ENCODE data around the gene PIM1.
"Not testable (repeated sequence)": the region's sequence is repeated elsewhere in the genome, so short reads cannot be mapped to it uniquely, and the experiment has no call there.

The PIM1 gene

DNA sequence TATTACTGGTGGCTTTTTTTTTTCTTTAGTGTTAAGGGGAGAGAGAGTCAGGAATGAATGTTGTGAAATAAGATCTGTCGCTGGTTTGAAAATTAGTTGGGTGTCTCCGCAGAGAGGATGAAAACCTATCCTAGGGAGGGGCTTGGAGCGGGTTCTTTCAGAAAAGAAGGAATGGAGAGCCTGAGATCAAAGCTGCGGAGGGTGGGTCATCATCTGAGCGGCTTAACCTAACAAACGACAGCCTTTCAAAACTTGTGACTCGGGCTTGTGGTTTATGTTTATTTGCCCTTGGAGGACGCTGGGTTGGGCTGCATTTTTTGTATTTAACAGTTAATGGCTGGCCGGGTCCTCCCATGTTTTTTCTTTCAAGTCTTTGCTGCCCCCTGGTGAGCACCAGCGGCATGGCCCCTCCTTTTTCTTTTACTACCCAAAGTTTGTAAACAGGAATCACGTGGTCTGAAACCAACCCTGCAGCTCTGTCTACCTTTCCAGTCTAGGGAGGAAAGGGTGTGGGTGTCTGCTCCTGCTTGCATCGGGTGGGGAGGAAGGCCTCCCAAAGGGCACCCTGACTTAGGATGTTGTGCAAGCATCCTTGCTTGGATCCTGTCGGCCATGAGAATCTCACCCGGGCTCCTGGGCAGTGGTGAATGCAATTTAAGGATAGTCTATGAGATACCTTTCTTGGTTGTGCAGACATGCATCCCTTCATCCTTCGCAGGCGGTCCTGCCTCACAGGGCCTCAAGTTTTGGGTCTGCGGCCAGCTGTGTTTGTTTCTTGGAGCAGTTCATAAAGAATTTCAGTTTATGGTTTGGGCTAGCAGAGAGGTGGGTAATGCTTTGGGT lies 2.2 kb downstream of the PIM1 start:
- peak; percentile 93 for DNase-seq

DNA sequence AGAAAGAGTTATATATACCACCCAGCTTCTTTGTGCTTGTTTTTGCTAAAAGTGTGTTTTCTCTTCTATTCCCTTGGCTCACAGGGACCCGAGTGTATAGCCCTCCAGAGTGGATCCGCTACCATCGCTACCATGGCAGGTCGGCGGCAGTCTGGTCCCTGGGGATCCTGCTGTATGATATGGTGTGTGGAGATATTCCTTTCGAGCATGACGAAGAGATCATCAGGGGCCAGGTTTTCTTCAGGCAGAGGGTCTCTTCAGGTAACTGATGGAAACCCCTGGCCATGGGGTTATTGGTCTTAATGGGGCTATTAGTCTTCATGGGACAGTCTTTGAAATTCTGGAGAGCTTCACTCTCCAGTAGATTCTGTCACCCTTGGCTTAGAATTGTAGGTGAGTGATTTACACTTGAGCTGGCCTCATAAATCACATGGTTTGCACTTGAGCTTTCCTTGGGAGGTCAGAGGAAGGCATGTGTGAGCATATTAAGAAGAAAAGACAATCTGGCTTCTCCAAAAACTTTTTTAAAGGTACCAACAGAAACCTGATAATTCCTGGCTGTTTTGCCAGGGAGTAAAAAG lies 3.0 kb downstream of the PIM1 start:
- DNase-seq, result no peak

DNA sequence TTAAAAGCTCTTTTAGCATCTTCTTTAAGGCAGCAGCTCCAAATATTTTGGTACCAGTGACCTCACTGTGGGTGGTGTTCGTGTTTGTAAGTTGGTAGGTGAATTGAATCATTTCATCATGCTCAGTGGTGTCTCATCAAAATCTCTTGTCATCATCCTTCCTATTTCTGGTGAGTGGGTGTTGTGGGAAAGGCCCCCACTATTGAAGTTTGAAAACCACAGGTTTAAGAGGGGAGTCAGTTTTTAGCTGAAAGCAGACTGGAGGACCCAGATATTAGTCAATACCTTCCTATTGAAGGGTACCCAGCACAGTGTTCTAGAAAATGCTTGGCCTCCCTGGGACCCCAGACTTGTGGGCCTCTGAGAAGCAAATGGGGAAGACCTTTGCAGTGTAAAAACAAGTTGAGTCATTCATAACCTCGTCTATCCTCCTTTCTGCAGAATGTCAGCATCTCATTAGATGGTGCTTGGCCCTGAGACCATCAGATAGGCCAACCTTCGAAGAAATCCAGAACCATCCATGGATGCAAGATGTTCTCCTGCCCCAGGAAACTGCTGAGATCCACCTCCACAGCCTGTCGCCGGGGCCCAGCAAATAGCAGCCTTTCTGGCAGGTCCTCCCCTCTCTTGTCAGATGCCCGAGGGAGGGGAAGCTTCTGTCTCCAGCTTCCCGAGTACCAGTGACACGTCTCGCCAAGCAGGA lies 3.7 kb downstream of the PIM1 start:
- peak; percentile 65 for DNase-seq

DNA sequence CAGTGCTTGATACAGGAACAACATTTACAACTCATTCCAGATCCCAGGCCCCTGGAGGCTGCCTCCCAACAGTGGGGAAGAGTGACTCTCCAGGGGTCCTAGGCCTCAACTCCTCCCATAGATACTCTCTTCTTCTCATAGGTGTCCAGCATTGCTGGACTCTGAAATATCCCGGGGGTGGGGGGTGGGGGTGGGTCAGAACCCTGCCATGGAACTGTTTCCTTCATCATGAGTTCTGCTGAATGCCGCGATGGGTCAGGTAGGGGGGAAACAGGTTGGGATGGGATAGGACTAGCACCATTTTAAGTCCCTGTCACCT lies 4.2 kb downstream of the PIM1 start:
- DNase-seq, result no peak

DNA sequence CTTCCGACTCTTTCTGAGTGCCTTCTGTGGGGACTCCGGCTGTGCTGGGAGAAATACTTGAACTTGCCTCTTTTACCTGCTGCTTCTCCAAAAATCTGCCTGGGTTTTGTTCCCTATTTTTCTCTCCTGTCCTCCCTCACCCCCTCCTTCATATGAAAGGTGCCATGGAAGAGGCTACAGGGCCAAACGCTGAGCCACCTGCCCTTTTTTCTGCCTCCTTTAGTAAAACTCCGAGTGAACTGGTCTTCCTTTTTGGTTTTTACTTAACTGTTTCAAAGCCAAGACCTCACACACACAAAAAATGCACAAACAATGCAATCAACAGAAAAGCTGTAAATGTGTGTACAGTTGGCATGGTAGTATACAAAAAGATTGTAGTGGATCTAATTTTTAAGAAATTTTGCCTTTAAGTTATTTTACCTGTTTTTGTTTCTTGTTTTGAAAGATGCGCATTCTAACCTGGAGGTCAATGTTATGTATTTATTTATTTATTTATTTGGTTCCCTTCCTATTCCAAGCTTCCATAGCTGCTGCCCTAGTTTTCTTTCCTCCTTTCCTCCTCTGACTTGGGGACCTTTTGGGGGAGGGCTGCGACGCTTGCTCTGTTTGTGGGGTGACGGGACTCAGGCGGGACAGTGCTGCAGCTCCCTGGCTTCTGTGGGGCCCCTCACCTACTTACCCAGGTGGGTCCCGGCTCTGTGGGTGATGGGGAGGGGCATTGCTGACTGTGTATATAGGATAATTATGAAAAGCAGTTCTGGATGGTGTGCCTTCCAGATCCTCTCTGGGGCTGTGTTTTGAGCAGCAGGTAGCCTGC lies 4.8 kb downstream of the PIM1 start:
- no peak for DNase-seq

DNA sequence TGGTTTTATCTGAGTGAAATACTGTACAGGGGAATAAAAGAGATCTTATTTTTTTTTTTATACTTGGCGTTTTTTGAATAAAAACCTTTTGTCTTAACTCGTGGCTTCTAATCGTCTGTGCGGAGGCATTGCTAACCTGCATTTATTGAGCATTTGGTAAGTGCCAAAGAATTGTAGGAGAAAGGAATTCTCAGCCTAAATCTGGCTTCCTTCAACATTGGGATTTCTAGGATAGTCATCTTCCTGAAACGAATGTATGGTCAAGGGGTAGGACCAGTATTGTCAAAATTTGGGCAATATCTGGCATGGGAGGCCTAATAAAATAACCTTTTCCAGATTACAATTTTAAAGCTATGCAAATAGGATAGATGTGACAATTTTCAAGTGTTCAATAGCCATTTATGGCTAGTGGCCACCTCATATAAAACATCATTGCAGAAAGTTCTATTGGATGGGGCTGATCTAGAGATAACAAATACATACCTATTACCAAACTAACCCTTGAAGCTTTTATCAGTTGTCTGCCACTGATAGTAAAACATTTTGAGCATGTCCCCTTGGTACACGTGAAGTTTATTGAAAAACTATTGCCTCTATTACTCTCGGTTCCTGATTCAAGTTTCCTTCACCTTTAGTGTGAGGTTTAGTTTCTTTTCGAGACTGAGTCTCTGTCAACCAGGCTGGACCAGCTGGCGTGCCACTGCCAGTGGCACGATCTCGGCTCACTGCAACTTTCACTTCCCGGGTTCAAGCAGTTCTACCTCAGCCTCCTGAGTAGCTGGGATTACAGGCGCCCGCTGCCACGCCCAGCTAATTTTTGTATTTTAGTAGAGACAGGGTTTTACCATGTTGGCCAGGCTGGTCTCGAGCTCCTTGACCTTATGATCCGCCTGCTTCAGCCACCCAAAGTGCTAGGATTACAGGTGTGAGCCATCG lies 5.6 kb downstream of the PIM1 start:
- no peak for DNase-seq

DNA sequence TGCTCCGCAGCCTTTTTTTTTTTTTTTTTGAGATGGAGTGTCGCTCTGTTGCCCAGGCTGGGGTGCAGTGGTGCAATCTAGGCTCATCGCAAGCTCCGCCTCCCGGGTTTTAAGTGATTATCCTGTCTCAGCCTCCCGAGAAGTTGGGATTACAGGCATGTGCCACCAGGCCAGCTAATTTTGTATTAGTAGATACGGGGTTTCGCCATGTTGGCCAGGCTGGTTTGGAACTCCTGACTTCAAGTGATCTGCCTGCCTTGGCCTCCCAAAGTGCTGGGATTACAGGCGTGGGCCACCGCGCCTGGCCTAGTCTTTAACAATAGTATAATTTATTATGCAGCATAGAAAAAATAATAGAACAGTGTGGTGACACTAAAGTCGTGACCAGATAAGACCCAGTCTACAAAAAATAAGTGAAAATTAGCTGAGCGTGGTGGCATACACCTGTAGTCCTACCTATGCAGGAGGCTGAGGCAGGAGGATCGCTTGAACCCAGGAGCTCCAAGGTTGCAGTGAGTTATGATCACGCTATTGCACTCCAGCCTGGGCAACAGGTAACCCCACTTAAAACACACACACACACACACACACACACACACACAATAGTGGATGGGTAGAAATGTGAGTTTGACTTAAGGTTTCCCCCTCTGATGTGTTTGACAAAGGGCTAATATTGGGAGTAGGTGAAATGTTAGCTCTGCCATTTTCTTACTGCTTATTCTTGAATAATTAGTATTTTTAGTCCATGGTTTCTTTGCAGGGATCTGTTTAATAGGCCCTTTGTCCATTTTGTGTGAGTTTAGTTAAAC lies 6.5 kb downstream of the PIM1 start:
- no peak for DNase-seq

DNA sequence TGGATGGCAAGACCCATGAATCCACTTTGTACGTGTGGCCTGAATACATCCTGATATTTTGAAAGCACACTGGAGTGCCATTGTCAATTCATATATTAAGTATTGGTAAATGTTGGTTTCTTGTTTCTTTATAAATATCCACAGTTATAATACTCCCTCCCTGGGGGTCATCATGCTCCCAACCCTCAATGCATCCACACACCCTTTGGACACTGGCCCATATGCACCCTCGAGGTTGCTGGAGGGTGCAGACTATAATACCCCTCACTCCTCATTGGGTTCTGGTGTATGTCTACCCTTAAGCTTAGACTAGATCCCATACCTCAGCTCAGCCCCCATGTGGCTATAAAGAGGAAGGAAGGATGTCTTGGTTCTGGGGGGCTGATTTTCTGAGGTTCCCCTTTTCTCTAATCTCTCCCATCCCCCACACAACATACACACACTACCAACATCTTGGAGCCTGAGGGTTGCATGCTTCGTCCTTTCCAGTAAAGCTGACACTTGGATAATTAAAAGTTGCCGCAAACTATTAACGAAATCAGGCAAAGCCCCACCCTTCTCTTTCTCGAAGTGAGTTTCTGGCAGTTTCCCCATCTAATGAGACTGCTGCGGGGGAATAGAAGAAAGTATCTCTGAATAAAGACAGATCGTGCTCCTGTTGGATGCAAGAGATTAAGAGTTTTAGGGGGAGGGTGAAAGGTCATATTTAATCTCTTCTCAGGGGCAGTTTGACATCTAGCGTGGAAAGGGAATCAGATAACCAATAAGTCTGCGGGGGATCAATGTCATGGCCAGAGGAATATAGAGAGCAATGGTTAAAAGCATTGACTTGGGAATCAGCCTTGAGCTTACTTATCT lies 7.4 kb downstream of the PIM1 start:
- DNase-seq, result no peak

DNA sequence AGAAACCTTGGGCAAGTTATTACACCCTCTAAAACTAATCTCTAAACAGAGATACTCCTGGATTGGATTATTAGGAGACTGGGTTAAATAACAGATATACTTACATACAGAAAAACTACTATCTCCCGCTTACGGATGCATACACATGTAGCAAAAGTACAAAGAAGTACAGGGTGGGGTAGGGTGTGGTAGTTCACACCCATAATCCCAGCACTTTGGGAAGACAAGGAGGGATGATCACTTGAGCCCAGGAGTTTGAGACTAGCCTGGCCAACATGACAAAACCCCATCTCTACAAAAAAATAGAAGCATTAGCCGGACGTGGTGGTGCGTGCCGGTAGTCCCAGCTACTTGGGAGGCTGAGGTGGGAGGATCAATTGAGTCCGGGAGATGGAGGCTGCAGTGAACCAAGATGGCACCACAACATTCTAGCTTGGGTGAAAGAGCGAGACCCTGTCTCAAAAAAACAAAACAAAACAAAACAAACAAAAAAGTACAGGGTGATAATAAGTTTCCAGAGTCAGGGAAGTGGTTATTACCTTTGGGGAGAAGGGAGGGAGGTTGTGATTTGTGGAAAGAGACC lies 8.1 kb downstream of the PIM1 start:
- DNase-seq, result no peak

DNA sequence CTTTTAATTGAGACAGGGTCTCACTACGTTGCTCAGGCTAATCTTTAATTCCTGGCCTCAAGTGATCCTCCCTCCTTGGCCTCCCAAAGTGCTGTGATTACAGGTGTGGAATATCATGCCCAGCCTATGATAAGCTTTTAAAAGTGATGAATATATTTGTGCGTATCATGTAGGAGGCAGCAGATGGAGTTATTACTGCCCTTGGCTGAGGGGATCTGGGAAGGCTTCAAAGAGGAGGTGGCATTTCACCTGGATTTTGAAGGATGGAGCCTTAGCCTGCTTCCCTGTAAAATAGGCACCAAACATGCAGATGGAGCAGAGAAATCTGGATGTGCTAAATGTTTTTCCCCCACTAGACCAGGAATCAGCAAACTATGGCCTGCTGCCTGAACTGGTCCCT lies 10.1 kb downstream of the PIM1 start:
- DNase-seq, result no peak

DNA sequence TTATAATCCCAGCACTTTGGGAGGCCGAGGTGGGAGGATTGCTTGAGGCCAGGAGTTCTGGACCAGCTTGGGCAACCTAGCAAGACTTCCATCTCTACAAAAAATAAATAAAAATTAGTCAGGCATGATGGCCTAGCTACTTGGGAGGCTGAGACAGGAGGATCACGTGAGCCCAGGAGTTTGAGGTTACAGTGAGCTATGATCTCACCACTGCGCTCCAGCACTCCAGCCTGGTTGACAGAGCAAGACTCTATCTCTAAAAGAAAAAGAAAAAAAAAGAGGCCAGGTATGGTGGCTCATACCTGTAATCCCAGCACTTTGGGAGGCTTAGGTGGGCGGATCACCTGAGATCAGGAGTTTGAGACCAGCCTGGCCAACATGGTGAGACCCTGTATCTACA lies 10.7 kb downstream of the PIM1 start:
- DNase-seq, result not testable (repeated sequence)

DNA sequence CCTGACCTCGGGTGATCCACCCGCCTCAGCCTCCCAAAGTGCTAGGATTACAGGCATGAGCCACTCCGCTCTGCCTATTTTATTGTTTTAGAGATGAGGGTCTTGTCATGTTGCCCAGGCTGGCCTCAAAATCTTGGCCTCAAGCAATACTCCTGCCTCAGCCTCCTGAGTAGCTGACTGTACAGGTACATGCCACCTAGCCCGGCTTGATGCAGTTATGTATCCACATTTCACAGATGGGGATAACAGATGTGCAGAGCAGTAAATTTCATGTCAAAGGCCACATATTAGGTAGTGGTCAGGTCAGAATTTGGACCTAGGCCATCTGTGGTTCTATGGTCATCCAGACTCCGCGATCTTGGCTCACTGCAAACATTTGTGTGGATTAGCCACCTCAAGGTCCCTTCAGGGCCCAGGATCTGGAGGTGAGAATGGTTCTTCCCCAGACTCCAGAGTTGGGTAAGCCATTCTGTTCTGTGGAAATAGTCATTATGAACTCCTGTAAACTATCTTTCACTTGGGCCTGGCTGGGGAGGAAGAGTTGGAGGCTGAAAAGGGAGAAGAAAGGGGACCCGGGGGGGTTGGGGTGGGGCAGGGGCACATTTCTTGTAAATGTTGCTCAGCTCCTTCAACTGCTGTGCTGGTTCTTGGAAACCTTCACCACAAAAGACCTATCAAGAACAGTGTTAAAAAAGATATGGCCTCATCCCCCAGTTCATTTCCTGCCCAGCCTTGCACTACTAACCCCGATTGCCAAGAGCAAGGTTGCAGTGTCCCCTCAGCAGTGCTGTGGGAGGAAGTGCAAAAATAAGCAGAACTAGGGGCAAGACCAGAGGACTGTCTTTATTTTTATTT lies 13.0 kb downstream of the PIM1 start:
- peak; percentile 75 for DNase-seq

DNA sequence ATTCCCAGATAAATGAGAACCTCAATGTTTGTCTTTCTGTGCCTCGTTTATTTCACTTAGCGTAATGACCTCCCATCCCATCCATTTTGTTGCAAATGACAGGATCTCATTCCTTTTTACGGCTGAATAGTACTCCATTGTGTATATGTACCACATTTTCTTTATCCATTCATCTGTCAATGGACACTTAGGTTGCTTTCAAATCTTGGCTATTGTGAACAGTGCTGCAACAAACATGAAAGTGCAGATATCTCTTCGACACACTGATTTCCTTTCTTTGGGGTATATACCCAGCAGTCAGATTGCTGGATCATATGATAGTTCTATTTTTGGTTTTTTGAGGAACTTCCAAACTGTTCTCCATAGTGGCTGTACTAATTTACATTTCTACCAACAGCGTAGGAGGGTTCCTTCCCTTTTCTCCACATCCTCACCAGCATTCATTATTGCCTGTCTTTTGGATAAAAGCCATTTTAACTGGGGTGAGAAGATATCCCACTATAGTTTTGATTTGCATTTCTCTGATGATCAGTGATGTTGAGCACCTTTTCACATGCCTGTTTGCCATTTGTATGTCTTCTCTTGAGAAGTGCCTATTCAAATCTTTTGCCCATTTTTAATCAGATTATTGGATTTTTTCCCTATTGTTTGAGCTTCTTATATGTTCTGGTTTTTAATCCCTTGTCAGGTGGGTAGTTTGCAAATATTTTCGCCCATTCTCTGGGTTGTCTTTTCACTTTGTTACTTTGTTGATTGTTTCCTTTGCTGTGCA lies 16.2 kb downstream of the PIM1 start:
- DNase-seq, result not testable (repeated sequence)

DNA sequence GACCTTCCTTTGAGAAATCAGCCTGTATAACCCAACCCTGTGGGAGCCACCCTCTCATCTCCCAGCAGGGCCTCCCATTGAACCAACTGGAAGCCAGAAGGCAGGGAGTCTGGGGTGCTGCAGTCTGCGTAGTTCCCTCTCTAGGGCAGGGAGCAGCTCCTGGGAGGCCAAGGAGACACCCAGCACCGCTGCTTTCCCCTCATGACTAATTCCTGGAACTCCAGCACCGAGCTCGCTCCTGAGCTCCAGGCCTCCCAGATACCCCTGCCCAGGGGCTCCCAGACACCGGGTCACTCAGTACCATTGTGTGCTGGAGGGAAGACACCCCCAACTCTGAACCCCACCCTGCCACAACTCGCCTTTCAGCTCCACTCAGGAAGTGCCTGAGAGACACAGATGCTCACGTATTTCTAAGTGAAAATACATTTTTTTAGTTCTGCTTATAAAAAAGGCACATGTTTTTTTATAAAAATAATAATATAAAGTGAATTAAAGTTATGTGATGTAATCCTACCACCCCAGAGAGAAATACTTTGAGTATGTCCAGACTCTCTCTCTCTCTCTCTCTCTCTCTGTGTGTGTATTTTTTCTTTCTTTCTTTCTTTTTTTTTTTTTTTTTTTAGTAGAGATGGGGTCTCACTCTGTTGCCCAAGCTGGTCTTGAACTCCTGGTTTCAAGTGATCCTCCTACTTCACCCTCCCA lies 17.5 kb downstream of the PIM1 start:
- no peak for DNase-seq

DNA sequence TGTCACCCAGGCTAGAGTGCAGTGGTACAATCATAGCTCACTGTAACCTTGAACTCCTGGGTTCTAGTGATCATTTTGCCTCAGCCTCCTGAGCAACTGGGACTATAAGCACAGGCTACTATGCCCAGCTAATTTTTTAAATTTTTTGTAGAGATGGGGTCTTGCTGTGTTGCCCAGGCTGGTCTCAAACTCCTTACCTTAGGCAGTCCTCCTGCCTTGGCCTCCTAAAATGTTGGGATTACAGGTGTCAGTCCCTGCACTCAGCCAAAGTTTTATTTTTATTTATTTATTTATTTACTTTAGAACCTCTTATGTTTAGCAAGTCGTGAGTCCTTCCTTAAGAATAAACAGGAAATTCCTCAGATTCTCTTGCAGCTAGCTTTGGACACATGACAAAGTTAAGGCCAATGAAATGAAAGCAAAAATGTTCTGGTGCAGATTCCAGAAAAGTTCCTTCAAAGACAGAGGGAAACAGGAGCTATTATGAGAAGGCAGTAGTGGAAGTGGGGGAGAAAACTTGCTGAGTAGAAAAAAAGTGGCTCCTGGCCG lies 19.1 kb downstream of the PIM1 start:
- DNase-seq, result no peak

DNA sequence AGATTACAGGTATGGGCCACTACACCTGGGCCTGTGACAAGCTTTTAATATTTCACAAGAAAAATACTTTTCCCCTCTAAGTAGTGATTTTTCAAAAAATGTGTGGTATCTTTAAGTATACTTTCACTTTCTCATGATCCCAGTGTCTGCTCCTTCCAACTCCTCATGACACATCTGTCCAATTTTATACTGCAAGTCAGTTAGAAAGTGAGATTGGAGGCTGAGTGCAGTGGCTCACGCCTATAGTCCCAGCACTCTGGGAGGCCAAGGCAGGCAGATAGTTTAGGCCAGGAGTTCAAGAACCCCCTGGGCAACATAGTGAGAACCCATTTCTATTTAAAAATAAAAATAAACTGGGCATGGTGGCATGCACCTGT lies 20.2 kb downstream of the PIM1 start:
- DNase-seq, result no peak

DNA sequence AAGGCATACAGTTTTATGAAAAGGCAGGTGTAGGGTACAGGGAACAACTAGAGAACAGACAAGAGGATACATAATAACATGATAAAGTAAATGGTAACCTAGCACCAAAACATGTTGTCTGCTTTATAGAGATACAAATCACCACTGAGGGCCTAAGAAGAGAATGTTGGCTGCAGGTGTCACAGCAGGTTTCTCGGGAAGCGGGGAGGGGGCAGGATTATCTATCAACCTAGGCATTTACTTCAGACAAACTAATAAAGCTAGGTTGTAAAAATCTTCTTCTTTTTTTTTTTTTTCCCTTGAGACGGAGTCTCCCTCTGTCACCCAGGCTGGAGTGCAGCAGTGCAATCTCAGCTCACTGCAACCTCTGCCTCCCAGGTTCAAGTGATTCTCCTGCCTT lies 22.7 kb downstream of the PIM1 start:
- no peak for DNase-seq
